Measurements from ENCODE around the gene ZBTB45. TPM values are rescaled to one million over a fixed set of nuclear protein-coding genes. Genes with fewer than 3 reads are reported as not detected.

Gene ZBTB45
- total and polyA plus RNA-seq, 9 of the 15 experiments (the other 6 are each of a cell fraction or from before 2014, with no cell fraction given): 0.08 to 16.1 (median 1.8) TPM

- TF ChIP-seq, protein P1, sequence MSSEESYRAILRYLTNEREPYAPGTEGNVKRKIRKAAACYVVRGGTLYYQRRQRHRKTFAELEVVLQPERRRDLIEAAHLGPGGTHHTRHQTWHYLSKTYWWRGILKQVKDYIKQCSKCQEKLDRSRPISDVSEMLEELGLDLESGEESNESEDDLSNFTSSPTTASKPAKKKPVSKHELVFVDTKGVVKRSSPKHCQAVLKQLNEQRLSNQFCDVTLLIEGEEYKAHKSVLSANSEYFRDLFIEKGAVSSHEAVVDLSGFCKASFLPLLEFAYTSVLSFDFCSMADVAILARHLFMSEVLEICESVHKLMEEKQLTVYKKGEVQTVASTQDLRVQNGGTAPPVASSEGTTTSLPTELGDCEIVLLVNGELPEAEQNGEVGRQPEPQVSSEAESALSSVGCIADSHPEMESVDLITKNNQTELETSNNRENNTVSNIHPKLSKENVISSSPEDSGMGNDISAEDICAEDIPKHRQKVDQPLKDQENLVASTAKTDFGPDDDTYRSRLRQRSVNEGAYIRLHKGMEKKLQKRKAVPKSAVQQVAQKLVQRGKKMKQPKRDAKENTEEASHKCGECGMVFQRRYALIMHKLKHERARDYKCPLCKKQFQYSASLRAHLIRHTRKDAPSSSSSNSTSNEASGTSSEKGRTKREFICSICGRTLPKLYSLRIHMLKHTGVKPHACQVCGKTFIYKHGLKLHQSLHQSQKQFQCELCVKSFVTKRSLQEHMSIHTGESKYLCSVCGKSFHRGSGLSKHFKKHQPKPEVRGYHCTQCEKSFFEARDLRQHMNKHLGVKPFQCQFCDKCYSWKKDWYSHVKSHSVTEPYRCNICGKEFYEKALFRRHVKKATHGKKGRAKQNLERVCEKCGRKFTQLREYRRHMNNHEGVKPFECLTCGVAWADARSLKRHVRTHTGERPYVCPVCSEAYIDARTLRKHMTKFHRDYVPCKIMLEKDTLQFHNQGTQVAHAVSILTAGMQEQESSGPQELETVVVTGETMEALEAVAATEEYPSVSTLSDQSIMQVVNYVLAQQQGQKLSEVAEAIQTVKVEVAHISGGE (CRISPR knock-in tag; IDR thresholded peaks at IDR 0.05): 0 out of 6 replicates have a peak, but pooled peaks of 1 of the 3 experiments have one; percentile 48
- TF ChIP-seq MAX (CRISPR knock-in tag; IDR thresholded peaks at IDR 0.05): peak; percentile 74
- TF ChIP-seq CBFA2T2 (conservative IDR thresholded peaks at IDR 0.05): peak; percentile 62
- no peak for TF ChIP-seq HIVEP1 (CRISPR knock-in tag; IDR thresholded peaks at IDR 0.05)
- peak; percentile 29; the same call in 1 of the 2 replicates for TF ChIP-seq FOSL1 (tag; conservative IDR thresholded peaks at IDR 0.05)
- TF ChIP-seq CXXC5 (CRISPR knock-in tag; IDR thresholded peaks at IDR 0.05): peak; percentile 75
- peak; percentile 46 for TF ChIP-seq TAL1 (IDR thresholded peaks at IDR 0.05)
- TF ChIP-seq, protein P2, sequence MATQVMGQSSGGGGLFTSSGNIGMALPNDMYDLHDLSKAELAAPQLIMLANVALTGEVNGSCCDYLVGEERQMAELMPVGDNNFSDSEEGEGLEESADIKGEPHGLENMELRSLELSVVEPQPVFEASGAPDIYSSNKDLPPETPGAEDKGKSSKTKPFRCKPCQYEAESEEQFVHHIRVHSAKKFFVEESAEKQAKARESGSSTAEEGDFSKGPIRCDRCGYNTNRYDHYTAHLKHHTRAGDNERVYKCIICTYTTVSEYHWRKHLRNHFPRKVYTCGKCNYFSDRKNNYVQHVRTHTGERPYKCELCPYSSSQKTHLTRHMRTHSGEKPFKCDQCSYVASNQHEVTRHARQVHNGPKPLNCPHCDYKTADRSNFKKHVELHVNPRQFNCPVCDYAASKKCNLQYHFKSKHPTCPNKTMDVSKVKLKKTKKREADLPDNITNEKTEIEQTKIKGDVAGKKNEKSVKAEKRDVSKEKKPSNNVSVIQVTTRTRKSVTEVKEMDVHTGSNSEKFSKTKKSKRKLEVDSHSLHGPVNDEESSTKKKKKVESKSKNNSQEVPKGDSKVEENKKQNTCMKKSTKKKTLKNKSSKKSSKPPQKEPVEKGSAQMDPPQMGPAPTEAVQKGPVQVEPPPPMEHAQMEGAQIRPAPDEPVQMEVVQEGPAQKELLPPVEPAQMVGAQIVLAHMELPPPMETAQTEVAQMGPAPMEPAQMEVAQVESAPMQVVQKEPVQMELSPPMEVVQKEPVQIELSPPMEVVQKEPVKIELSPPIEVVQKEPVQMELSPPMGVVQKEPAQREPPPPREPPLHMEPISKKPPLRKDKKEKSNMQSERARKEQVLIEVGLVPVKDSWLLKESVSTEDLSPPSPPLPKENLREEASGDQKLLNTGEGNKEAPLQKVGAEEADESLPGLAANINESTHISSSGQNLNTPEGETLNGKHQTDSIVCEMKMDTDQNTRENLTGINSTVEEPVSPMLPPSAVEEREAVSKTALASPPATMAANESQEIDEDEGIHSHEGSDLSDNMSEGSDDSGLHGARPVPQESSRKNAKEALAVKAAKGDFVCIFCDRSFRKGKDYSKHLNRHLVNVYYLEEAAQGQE (IDR thresholded peaks at IDR 0.05; ENCODE audit: borderline replicate concordance): peak; percentile 35; the same call in 1 of the 2 replicates
- TF ChIP-seq, protein P2 (CRISPR knock-in tag; IDR thresholded peaks at IDR 0.05; ENCODE audit: low read depth): no peak
- TF ChIP-seq DACH1 (IDR thresholded peaks at IDR 0.05; ENCODE audit: partially characterized antibody): peak; percentile 66
- TF ChIP-seq, protein P3, sequence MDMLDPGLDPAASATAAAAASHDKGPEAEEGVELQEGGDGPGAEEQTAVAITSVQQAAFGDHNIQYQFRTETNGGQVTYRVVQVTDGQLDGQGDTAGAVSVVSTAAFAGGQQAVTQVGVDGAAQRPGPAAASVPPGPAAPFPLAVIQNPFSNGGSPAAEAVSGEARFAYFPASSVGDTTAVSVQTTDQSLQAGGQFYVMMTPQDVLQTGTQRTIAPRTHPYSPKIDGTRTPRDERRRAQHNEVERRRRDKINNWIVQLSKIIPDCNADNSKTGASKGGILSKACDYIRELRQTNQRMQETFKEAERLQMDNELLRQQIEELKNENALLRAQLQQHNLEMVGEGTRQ (CRISPR knock-in tag; IDR thresholded peaks at IDR 0.05): peak; percentile 94
- peak in 1 of 2 experiments; percentile 57; a peak in 1 of 4 replicates for TF ChIP-seq MLLT1 (IDR thresholded peaks at IDR 0.05)
- TF ChIP-seq ZNF253 (CRISPR knock-in tag; conservative IDR thresholded peaks at IDR 0.05): no peak
- peak; percentile 71; the same call in 1 of the 2 replicates for TF ChIP-seq ESRRA (IDR thresholded peaks at IDR 0.05; ENCODE audit: borderline replicate concordance, low read depth)
Observed at GRCh38 chr19:58509731-58510083, 9.9 kb downstream of the ZBTB45 start (continued).

All from K562 (cell line).